Astrocyte (in vitro differentiated cells and primary cell): ENCODE results near the gene NES. TPM values are rescaled to one million over a fixed set of nuclear protein-coding genes. Genes with fewer than 3 reads are reported as not detected.

Experiments
- DNase-seq: peaks from one replicate; pipeline ENCODE4 v3.0.0-alpha.2; 2010; ENCODE audit warnings: low read depth
- FAIRE-seq: peaks from 2 replicates; lab custom pipeline; 2011; peaks lifted over from hg19 to GRCh38; lab: Jason Lieb, UNC
- H2AFZ ChIP-seq: 2 replicates; pipeline ENCODE4 v1.6.0; 2012; ENCODE audit warnings: low read depth, low read length, inconsistent platforms
- H3K27ac ChIP-seq: 2 replicates; pipeline ENCODE4 v1.5.1; 2011; ENCODE audit warnings: low read depth, low read length, inconsistent platforms
- H3K27me3 ChIP-seq: 2 replicates; pipeline ENCODE4 v1.6.0; 2011; ENCODE audit warnings: low read length, inconsistent platforms; ENCODE audit not compliant: insufficient read depth
- H3K36me3 ChIP-seq: 2 replicates; pipeline ENCODE4 v1.5.1; 2011; ENCODE audit warnings: low read length, inconsistent platforms; ENCODE audit not compliant: insufficient read depth
- H3K4me1 ChIP-seq: 2 replicates; pipeline ENCODE4 v1.5.1; 2011; ENCODE audit warnings: low read length, inconsistent platforms; ENCODE audit not compliant: insufficient read depth
- H3K4me2 ChIP-seq: 2 replicates; pipeline ENCODE4 v1.6.0; 2012; ENCODE audit warnings: low read length, inconsistent platforms
- H3K4me3 ChIP-seq: 2 replicates; pipeline ENCODE4 v1.5.1; 2011; ENCODE audit warnings: low read depth, mild to moderate bottlenecking, low read length, inconsistent platforms; ENCODE audit not compliant: insufficient read depth
- H3K79me2 ChIP-seq: 2 replicates; pipeline ENCODE4 v1.6.0; 2012; ENCODE audit warnings: mild to moderate bottlenecking, low read length, inconsistent platforms; ENCODE audit not compliant: insufficient read depth
- H3K9ac ChIP-seq: 2 replicates; pipeline ENCODE4 v1.6.0; 2012; ENCODE audit warnings: mild to moderate bottlenecking, low read length, inconsistent platforms
- H3K9me3 ChIP-seq: 2 replicates; pipeline ENCODE4 v1.5.1; 2012; ENCODE audit warnings: low read depth, mild to moderate bottlenecking, low read length, inconsistent platforms; ENCODE audit not compliant: insufficient read depth
- H4K20me1 ChIP-seq: 2 replicates; pipeline ENCODE4 v1.6.0; 2012; ENCODE audit warnings: low read length, inconsistent platforms; ENCODE audit not compliant: insufficient read depth
- H3K27ac Mint-ChIP-seq: one replicate; pipeline ENCODE4 v1.8.0; 2021; ENCODE audit warnings: mild to moderate bottlenecking, mixed read lengths; ENCODE audit not compliant: unreplicated experiment
- H3K27me3 Mint-ChIP-seq: one replicate; pipeline ENCODE4 v1.8.0; 2021; ENCODE audit warnings: low read depth, mixed read lengths; ENCODE audit not compliant: unreplicated experiment
- H3K36me3 Mint-ChIP-seq: one replicate; pipeline ENCODE4 v1.8.0; 2021; ENCODE audit warnings: low read depth, mixed read lengths; ENCODE audit not compliant: unreplicated experiment
- H3K4me1 Mint-ChIP-seq: one replicate; pipeline ENCODE4 v1.8.0; 2021; ENCODE audit warnings: low read depth, mixed read lengths; ENCODE audit not compliant: unreplicated experiment
- H3K4me3 Mint-ChIP-seq: one replicate; pipeline ENCODE4 v1.8.0; 2021; ENCODE audit warnings: mild to moderate bottlenecking, moderate library complexity, mixed read lengths; ENCODE audit not compliant: unreplicated experiment
- H3K9me3 Mint-ChIP-seq: one replicate; pipeline ENCODE4 v1.8.0; 2021; ENCODE audit warnings: mild to moderate bottlenecking, mixed read lengths; ENCODE audit not compliant: unreplicated experiment
- EZH2 ChIP-seq: IDR thresholded peaks from 2 replicates; pipeline ENCODE4 v1.6.1; 2012; ENCODE audit warnings: mild to moderate bottlenecking, low read length, inconsistent platforms; ENCODE audit not compliant: insufficient read depth
- total RNA-seq: library from RNA; stranded (reverse); gene quantifications from 2 replicates; pipeline ENCODE4 v1.2.1, GENCODE V29; 2021
- TF ChIP-seq, protein P1 (sequence below): IDR thresholded peaks from 2 replicates; pipeline ENCODE4 v1.5.1; 2011; ENCODE audit warnings: low read depth, mild to moderate bottlenecking, inconsistent platforms, low read length, moderate library complexity; ENCODE audit not compliant: insufficient read depth

Gene NES
- total RNA-seq, 1 donor from 2014 or later = 310 TPM

DNA sequence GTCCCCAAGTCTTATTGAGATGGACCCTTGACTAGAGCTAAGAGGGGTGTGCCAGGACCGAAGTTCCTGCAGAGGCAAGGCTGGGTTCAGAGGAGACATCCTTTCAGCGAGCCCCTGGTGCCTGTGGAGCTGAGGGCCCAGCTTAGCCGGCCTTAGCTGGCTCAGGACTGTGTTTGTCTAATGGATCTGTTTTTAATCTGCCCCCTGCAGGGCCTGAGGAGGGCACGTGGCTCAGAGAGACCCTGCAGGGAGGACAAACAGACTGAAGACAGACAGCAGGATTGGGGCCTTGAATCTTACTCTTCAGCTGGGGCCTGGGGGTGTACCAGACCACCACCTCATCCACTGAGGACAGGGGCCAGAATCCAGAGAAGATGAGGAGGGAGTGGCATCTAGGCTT, 26.5 kb upstream of the NES start:
- Histone ChIP-seq H3K79me2 (no peaks in the 10 kb centered on the region), H2AFZ (no peak overlapping the region), H3K4me1 (peaks cover 51% of the 10 kb centered on the region), H3K9me3 (peaks cover 2% of the 10 kb centered on the region), H3K4me3 (no peak overlapping the region), H4K20me1 (no peaks in the 10 kb centered on the region), H3K27me3 (peaks cover 3% of the 10 kb centered on the region), H3K9ac (peak overlapping the region; percentile 66), H3K27ac (no peak overlapping the region), H3K4me2 (peak overlapping the region; percentile 90), H3K36me3 (no peaks in the 10 kb centered on the region)
- no peak overlapping the region for H3K27ac Mint-ChIP-seq
- no peak for FAIRE-seq
- peaks cover 2% of the 10 kb centered on the region for H3K9me3 Mint-ChIP-seq
- H3K4me1 Mint-ChIP-seq = peaks cover 38% of the 10 kb centered on the region
- no peak for TF ChIP-seq EZH2
- TF ChIP-seq, protein P1, sequence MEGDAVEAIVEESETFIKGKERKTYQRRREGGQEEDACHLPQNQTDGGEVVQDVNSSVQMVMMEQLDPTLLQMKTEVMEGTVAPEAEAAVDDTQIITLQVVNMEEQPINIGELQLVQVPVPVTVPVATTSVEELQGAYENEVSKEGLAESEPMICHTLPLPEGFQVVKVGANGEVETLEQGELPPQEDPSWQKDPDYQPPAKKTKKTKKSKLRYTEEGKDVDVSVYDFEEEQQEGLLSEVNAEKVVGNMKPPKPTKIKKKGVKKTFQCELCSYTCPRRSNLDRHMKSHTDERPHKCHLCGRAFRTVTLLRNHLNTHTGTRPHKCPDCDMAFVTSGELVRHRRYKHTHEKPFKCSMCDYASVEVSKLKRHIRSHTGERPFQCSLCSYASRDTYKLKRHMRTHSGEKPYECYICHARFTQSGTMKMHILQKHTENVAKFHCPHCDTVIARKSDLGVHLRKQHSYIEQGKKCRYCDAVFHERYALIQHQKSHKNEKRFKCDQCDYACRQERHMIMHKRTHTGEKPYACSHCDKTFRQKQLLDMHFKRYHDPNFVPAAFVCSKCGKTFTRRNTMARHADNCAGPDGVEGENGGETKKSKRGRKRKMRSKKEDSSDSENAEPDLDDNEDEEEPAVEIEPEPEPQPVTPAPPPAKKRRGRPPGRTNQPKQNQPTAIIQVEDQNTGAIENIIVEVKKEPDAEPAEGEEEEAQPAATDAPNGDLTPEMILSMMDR = no peak
- peak overlapping the region; percentile 88 for H3K4me3 Mint-ChIP-seq
- peaks cover 18% of the 10 kb centered on the region for H3K36me3 Mint-ChIP-seq
- no peaks in the 10 kb centered on the region for H3K27me3 Mint-ChIP-seq
- no peak for DNase-seq

DNA sequence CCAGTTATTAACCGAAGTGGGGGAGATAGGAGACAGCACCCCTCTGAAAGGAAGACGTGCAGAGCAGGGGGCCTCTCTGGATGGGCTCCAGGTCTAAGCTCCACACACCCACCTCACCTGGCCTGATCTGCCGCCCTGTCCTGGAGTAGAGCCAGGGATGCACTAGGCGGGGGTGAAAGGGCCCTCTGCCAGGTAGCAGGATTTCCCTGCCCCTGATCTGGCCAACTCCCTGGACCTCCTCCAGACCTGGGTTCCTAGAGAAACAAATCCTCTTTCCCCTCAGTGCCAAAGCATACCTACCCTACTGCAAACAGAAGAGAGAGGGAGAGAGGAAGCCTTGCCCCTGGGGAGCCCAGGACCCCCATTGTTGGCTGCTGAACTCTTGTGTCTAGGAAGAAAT, 26.1 kb upstream of the NES start:
- peak overlapping the region; percentile 5 for H3K27ac Mint-ChIP-seq
- H3K4me1 Mint-ChIP-seq = peaks cover 35% of the 10 kb centered on the region
- H3K27ac ChIP-seq = no peak overlapping the region
- H3K79me2 ChIP-seq = no peaks in the 10 kb centered on the region
- no peak overlapping the region for H3K9ac ChIP-seq
- no peak for TF ChIP-seq EZH2
- TF ChIP-seq, protein P1 = no peak
- H3K4me1 ChIP-seq = peaks cover 47% of the 10 kb centered on the region
- H4K20me1 ChIP-seq = no peaks in the 10 kb centered on the region
- no peak overlapping the region for H3K4me3 ChIP-seq
- H3K36me3 Mint-ChIP-seq = peaks cover 21% of the 10 kb centered on the region
- H3K9me3 Mint-ChIP-seq = peaks cover 3% of the 10 kb centered on the region
- H3K27me3 Mint-ChIP-seq = no peaks in the 10 kb centered on the region
- peak overlapping the region; percentile 88 for H3K4me3 Mint-ChIP-seq
- H3K9me3 ChIP-seq = peaks cover 2% of the 10 kb centered on the region
- H2AFZ ChIP-seq = no peak overlapping the region
- DNase-seq (no peak), FAIRE-seq (no peak)
- peak overlapping the region; percentile 90 for H3K4me2 ChIP-seq
- no peaks in the 10 kb centered on the region for H3K36me3 ChIP-seq
- peaks cover 3% of the 10 kb centered on the region for H3K27me3 ChIP-seq

DNA sequence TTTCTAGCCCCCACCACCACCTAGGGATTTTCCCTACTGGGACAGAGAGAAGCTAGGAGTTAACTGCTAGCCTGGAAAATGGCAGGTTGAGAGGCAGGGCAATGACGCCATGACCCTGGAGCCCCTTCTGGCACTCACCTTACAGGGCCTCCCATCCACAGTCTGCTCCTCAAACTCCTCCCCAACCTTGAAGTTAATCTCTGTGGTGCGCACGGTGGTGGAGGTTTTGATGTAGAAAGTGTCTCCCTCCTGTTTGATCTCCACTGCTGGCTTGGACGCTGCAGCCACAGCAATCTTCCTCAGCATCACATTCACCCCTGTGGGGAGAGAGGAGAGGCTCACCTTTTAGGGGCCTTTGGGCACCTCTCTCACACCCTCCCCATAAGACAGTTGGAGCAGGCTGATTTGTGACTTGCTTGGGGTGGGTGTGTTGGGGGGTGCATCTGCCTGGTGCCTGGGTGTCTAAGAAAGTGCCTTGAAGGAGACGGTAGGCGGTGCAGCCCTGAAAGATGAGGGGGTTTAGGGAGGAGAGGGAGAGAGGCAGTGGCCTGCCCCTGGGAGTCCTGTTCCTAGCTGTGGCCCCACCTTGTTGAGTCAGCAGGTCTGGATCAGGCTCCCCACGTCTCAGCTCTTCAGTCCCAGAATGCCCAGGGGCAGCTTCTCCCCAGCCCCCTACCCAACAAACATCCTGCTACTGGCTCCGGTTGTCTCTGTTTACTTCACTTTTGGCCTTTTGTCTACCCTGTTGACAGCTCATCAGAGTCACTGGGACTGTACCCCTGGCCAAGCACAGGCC, 23.7 kb upstream of the NES start:
- Histone ChIP-seq H3K4me2 (no peak overlapping the region), H3K9ac (no peak overlapping the region), H3K79me2 (no peaks in the 10 kb centered on the region), H3K4me3 (no peak overlapping the region), H2AFZ (no peak overlapping the region), H3K9me3 (peaks cover 2% of the 10 kb centered on the region), H4K20me1 (no peaks in the 10 kb centered on the region), H3K27ac (no peak overlapping the region), H3K27me3 (peaks cover 4% of the 10 kb centered on the region), H3K4me1 (peaks cover 24% of the 10 kb centered on the region), H3K36me3 (no peaks in the 10 kb centered on the region)
- FAIRE-seq (no peak), DNase-seq (no peak)
- Mint-ChIP-seq H3K4me3 (peak overlapping the region; percentile 31), H3K9me3 (peaks cover 3% of the 10 kb centered on the region), H3K36me3 (peaks cover 25% of the 10 kb centered on the region), H3K27ac (no peak overlapping the region), H3K4me1 (peaks cover 22% of the 10 kb centered on the region), H3K27me3 (no peaks in the 10 kb centered on the region)
- no peak for TF ChIP-seq EZH2
- TF ChIP-seq, protein P1 = no peak
